K562 (cell line): Measurements from ENCODE around the gene SDK1. TPM values are rescaled to one million over a fixed set of nuclear protein-coding genes. Genes with fewer than 3 reads are reported as not detected.

Experiments used
- ATAC-seq: fragments of 200-7000 bp; cut with Tn5 transposase; 3 replicates; pipeline ENCODE4 v1.9.1; 2020; ENCODE audit warnings: moderate library complexity
- BruUV-seq: library from RNA; stranded (reverse); fragments of 400-500 nt; replicated peaks from 2 replicates; lab custom pipeline; 2021; lab: Mats Ljungman, UMichigan
- CTCF ChIA-PET: fragments of 300-600 bp; formaldehyde crosslinking; extraction: SDS; loops from one replicate; lab custom pipeline; 2021; ENCODE audit warnings: low intra/inter-chr PET ratio; lab: Yijun Ruan, JAX
- POLR2A ChIA-PET: fragments of 300-600, 350-650 bp; sonication (Branson Sonifier 250); formaldehyde crosslinking; extraction: SDS; loops from one replicate; lab custom pipeline; 2021; ENCODE audit warnings: antibody characterized with exemption, inconsistent platforms; lab: Yijun Ruan, JAX
- DNase-seq, 4 experiments: peaks; one replicate each; pipeline versions ENCODE4 v3.0.0 to v3.0.0-alpha.2; 2011 to 2018; ENCODE audit warnings: low spot score in 3 of 4, mixed read lengths in 3 of 4; ENCODE audit errors: extremely low read depth in 1 of 4
- FAIRE-seq: peaks from 2 replicates; lab custom pipeline; 2011; peaks lifted over from hg19 to GRCh38; lab: Jason Lieb, UNC
- H2AFZ ChIP-seq: 2 replicates; pipeline ENCODE4 v1.6.0; 2011; ENCODE audit warnings: low read depth, low read length, control low read depth, inconsistent platforms
- H3K27ac ChIP-seq: fragments of 200-600 bp; 3 replicates; pipeline ENCODE4 v1.8.0; 2011; ENCODE audit warnings: low read depth, mild to moderate bottlenecking, control low read depth, inconsistent platforms, low read length, moderate library complexity, mixed read lengths; ENCODE audit errors: extremely low read depth
- H3K27me3 ChIP-seq, 2 experiments: fragments of 300-600 bp in 1 of 2; 2 replicates in 1 of 2; 3 replicates in 1 of 2; pipeline versions ENCODE4 v1.6.0 to v1.8.0; 2011; ENCODE audit warnings: inconsistent platforms in 2 of 2, low read length in 2 of 2, mild to moderate bottlenecking in 1 of 2, mixed read lengths in 1 of 2, moderate library complexity in 1 of 2; ENCODE audit not compliant: control insufficient read depth in 2 of 2, insufficient read depth in 2 of 2
- H3K36me3 ChIP-seq: fragments of 300-600 bp; 3 replicates; pipeline ENCODE4 v1.8.0; 2011; ENCODE audit warnings: mild to moderate bottlenecking, low read length, inconsistent platforms; ENCODE audit not compliant: control insufficient read depth, insufficient read depth
- H3K4me1 ChIP-seq, 2 experiments: fragments of 200-600 bp in 1 of 2; replicated peaks in 1 of 2; 2 replicates in 1 of 2; 3 replicates in 1 of 2; pipeline versions ENCODE4 v1.5.1 to v1.8.0; 2011; ENCODE audit warnings: inconsistent platforms in 2 of 2, low read length in 2 of 2, mild to moderate bottlenecking in 1 of 2, mixed read lengths in 1 of 2, moderate library complexity in 1 of 2; ENCODE audit not compliant: control insufficient read depth in 2 of 2, insufficient read depth in 2 of 2
- H3K4me2 ChIP-seq: 2 replicates; pipeline ENCODE4 v1.6.1; 2011; ENCODE audit warnings: low read length, control low read depth, inconsistent platforms, mixed read lengths; ENCODE audit not compliant: insufficient read depth
- H3K4me3 ChIP-seq: fragments of 200-600 bp; sonication (generic), shearing (Covaris generic); 2 replicates; pipeline ENCODE4 v1.5.1; 2016; ENCODE audit warnings: control low read depth, inconsistent platforms
- H3K79me2 ChIP-seq: fragments of 200-600 bp; 3 replicates; pipeline ENCODE4 v1.8.0; 2011; ENCODE audit warnings: low read length, inconsistent platforms; ENCODE audit not compliant: control insufficient read depth, insufficient read depth
- H3K9ac ChIP-seq, 2 experiments: 2 replicates each; pipeline versions ENCODE4 v1.6.0 to v1.6.1; 2011; ENCODE audit warnings: low read depth in 2 of 2, low read length in 2 of 2, control low read depth in 1 of 2, inconsistent platforms in 1 of 2, mild to moderate bottlenecking in 1 of 2, mixed read lengths in 1 of 2; ENCODE audit not compliant: insufficient read depth in 1 of 2
- H3K9me1 ChIP-seq: one replicate; pipeline ENCODE4 v1.6.0; 2011; ENCODE audit warnings: inconsistent platforms, mild to moderate bottlenecking, low read length, moderate library complexity; ENCODE audit not compliant: control insufficient read depth, insufficient read depth
- H3K9me3 ChIP-seq: replicated peaks from 2 replicates; pipeline ENCODE4 v1.5.1; 2011; ENCODE audit warnings: low read depth, low read length, inconsistent platforms; ENCODE audit not compliant: control insufficient read depth, insufficient read depth
- H4K20me1 ChIP-seq: replicated peaks from 2 replicates; pipeline ENCODE4 v1.6.1; 2011; ENCODE audit warnings: low read length, inconsistent platforms, mixed read lengths; ENCODE audit not compliant: control insufficient read depth, insufficient read depth
- KDM2B ChIP-seq: fragments of 250-450 bp; sonication (Bioruptor Pico); IDR thresholded peaks from 2 replicates; pipeline ENCODE4 v1.8.0; 2021; ENCODE audit warnings: mild to moderate bottlenecking, moderate library complexity
- NFIX ChIP-seq: fragments of 250-450 bp; sonication (Bioruptor Pico); IDR thresholded peaks from 2 replicates; pipeline ENCODE4 v1.4.0; 2020; ENCODE audit warnings: low read depth, mild to moderate bottlenecking, moderate library complexity
- SLC30A9 ChIP-seq: fragments of 250-450 bp; sonication (Bioruptor Pico); IDR thresholded peaks from 2 replicates; pipeline ENCODE4 v1.8.0; 2022; ENCODE audit warnings: mild to moderate bottlenecking, moderate library complexity
- ZNF707 ChIP-seq: fragments of 250-450 bp; sonication (Bioruptor Pico); conservative IDR thresholded peaks from 2 replicates; pipeline ENCODE4 v1.8.0; 2022; ENCODE audit warnings: inconsistent platforms, mild to moderate bottlenecking, moderate library complexity
- WGBS: fragments of 100-300 bp; shearing (Covaris generic); methylation state at CpG from one replicate; pipeline ENCODE4 v1.1.6; 2016; ENCODE audit warnings: low coverage, mixed read lengths; ENCODE audit not compliant: insufficient coverage; ENCODE audit errors: missing lambda C conversion rate; 5-methylcytosine and 5-hydroxymethylcytosine counted together
- in situ Hi-C: fragments of 300-500 bp; cut with MboI; formaldehyde crosslinking; loops from 4 replicates; pipeline ENCODE4 v1.15.0; 2018; ENCODE audit warnings: inconsistent platforms, mixed read lengths
- intact Hi-C: fragments of 100-400 bp; cut with micrococcal nuclease; formaldehyde crosslinking; loops from 2 replicates; pipeline ENCODE4 v1.14.2; 2022
- polyA plus RNA-seq, 8 experiments: library from polyadenylated mRNA; depleted of rRNA in 4 of 8; stranded (reverse) in 5 of 8; unstranded in 3 of 8; fragments of >200 nt; fragmentation: Nextera tagmentation in 2 of 8; fragmentation: Illumina TruSeq in 1 of 8; extraction: Ambion mirVana in 2 of 8; extraction: Trizol in 1 of 8; gene quantifications; 2 replicates each; pipeline versions ENCODE4 v1.2.1 to v1.2.3, GENCODE V29; 2011 to 2014; ENCODE audit warnings: inconsistent platforms in 1 of 8, missing spikeins in 1 of 8
- total RNA-seq, 7 experiments: library from RNA; depleted of rRNA in 6 of 7; stranded (reverse); fragments of >200 nt in 6 of 7; fragmentation: Illumina TruSeq in 2 of 7; extraction: Trizol in 2 of 7; gene quantifications; 2 replicates each; pipeline versions ENCODE4 v1.2.1 to v1.2.3, GENCODE V29; 2011 to 2021; ENCODE audit warnings: low replicate concordance in 1 of 7
- TF ChIP-seq, protein P1 (sequence below): fragments of 450-650 bp; IDR thresholded peaks from 2 replicates; pipeline ENCODE4 v1.6.1; 2017; ENCODE audit warnings: antibody characterized with exemption

Gene SDK1
- total and polyA plus RNA-seq, 9 of the 15 experiments (the other 6 are each of a cell fraction or from before 2014, with no cell fraction given) = 0.16 TPM; not detected in 8

DNA sequence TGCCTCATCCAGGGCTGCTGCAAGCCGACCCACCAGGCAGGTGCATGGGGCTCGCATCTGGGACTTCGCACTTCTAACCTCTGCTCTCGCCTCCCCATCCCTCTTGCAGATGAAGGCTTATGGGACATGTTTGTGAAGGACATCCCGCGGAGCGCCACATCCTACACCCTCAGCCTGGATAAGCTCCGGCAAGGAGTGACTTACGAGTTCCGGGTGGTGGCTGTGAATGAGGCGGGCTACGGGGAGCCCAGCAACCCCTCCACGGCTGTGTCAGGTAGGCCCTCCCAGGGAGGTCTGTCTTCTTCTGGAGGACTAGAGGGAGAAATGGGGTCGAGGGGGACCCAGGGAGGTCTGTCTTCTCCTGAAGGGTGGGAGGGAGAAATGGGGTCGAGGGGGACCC is 932.1 kb downstream of the SDK1 start:
- H3K36me3 ChIP-seq = no peaks in the 10 kb centered on the region
- H3K9ac ChIP-seq = no peak overlapping the region
- peaks cover 0 to 46% of the 10 kb centered on the region in 2 experiments; a peak in 2 of 5 replicates for H3K27me3 ChIP-seq
- no peak for ATAC-seq
- in situ Hi-C loops = no loop called here
- no peaks in the 10 kb centered on the region for H3K79me2 ChIP-seq
- no peaks in the 10 kb centered on the region for H4K20me1 ChIP-seq
- CTCF ChIA-PET = no interaction called here
- no peak for DNase-seq
- WGBS = 1% methylated on average over 13 of the region's 15 CpGs
- no peak for TF ChIP-seq SLC30A9 (CRISPR knock-in tag)
- TF ChIP-seq, protein P1, sequence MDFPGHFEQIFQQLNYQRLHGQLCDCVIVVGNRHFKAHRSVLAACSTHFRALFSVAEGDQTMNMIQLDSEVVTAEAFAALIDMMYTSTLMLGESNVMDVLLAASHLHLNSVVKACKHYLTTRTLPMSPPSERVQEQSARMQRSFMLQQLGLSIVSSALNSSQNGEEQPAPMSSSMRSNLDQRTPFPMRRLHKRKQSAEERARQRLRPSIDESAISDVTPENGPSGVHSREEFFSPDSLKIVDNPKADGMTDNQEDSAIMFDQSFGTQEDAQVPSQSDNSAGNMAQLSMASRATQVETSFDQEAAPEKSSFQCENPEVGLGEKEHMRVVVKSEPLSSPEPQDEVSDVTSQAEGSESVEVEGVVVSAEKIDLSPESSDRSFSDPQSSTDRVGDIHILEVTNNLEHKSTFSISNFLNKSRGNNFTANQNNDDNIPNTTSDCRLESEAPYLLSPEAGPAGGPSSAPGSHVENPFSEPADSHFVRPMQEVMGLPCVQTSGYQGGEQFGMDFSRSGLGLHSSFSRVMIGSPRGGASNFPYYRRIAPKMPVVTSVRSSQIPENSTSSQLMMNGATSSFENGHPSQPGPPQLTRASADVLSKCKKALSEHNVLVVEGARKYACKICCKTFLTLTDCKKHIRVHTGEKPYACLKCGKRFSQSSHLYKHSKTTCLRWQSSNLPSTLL = no peak
- TF ChIP-seq ZNF707 (CRISPR knock-in tag) = no peak
- no peak for TF ChIP-seq NFIX (CRISPR knock-in tag)
- TF ChIP-seq KDM2B (CRISPR knock-in tag) = no peak
- intact Hi-C loops = no loop called here
- POLR2A ChIA-PET = no interaction called here
- no peaks in the 10 kb centered on the region for H3K9me1 ChIP-seq
- H3K4me3 ChIP-seq = no peak overlapping the region
- no peak overlapping the region for H2AFZ ChIP-seq
- FAIRE-seq = no peak
- no TSS peak for BruUV-seq
- H3K27ac ChIP-seq = no peak overlapping the region
- no peaks in the 10 kb centered on the region for H3K9me3 ChIP-seq
- H3K4me2 ChIP-seq = no peak overlapping the region
- no peaks in the 10 kb centered on the region for H3K4me1 ChIP-seq
